H1 (cell line): ENCODE data around the gene ALDH4A1. TPM values are rescaled to one million over a fixed set of nuclear protein-coding genes. Genes with fewer than 3 reads are reported as not detected.

Experiments
- CTCF ChIA-PET: fragments of 300-600 bp; sonication (Branson Sonifier 250); formaldehyde crosslinking; loops from one replicate; lab custom pipeline; 2021; ENCODE audit not compliant: partially characterized antibody; lab: Charles Lee
- POLR2A ChIA-PET: fragments of 300-600 bp; sonication (Branson Sonifier 250); formaldehyde crosslinking; loops from one replicate; lab custom pipeline; 2021; ENCODE audit warnings: inconsistent platforms; ENCODE audit not compliant: partially characterized antibody; lab: Charles Lee
- DNase-seq, 2 experiments: peaks; one replicate each; pipeline versions ENCODE4 v3.0.0 to v3.0.0-alpha.2; 2010 to 2022; ENCODE audit warnings: low spot score in 2 of 2, low read depth in 1 of 2, mixed read lengths in 1 of 2
- FAIRE-seq: peaks from 2 replicates; lab custom pipeline; 2011; peaks lifted over from hg19 to GRCh38; lab: Jason Lieb, UNC
- H2AFZ ChIP-seq: 2 replicates; pipeline ENCODE4 v1.8.1; 2012; ENCODE audit warnings: low read length, inconsistent platforms
- H2AK5ac ChIP-seq: 2 replicates; pipeline ENCODE4 v1.6.1; 2013; ENCODE audit warnings: low read depth, low read length
- H2BK120ac ChIP-seq: replicated peaks from 2 replicates; pipeline ENCODE3; 2013; ENCODE audit warnings: low read depth, low read length, inconsistent platforms
- H2BK12ac ChIP-seq: 2 replicates; pipeline ENCODE4 v1.6.1; 2013; ENCODE audit warnings: low read depth, low read length
- H2BK15ac ChIP-seq: 2 replicates; pipeline ENCODE4 v1.6.1; 2013; ENCODE audit warnings: low read length
- H2BK20ac ChIP-seq: 2 replicates; pipeline ENCODE4 v1.6.1; 2013; ENCODE audit warnings: low read length
- H2BK5ac ChIP-seq: 2 replicates; pipeline ENCODE4 v1.6.1; 2013; ENCODE audit warnings: low read depth, low read length
- H3K14ac ChIP-seq: 2 replicates; pipeline ENCODE4 v1.6.1; 2013; ENCODE audit warnings: inconsistent platforms; ENCODE audit not compliant: insufficient read length
- H3K18ac ChIP-seq: 2 replicates; pipeline ENCODE4 v1.6.1; 2013; ENCODE audit warnings: low read length; ENCODE audit errors: extremely low read depth
- H3K23ac ChIP-seq: 2 replicates; pipeline ENCODE4 v1.6.1; 2013; ENCODE audit warnings: inconsistent platforms; ENCODE audit not compliant: insufficient read length
- H3K23me2 ChIP-seq: 2 replicates; pipeline ENCODE4 v1.6.1; 2013; ENCODE audit warnings: low read depth, low read length
- H3K27ac ChIP-seq: 2 replicates; pipeline ENCODE4 v1.6.1; 2011; ENCODE audit warnings: low read depth, low read length, inconsistent platforms
- H3K27me3 ChIP-seq, 4 experiments: replicated peaks in 1 of 4; 1 replicate in 1 of 4; 2 replicates in 3 of 4; pipeline versions ENCODE4 v1.6.1 to v1.8.1; 2011 to 2013; ENCODE audit warnings: low read length in 3 of 4, mild to moderate bottlenecking in 3 of 4, inconsistent platforms in 2 of 4, mixed read lengths in 2 of 4, moderate library complexity in 1 of 4; ENCODE audit not compliant: control insufficient read depth in 3 of 4, insufficient read depth in 3 of 4; ENCODE audit errors: extremely low read depth in 1 of 4
- H3K36me3 ChIP-seq, 4 experiments: 2 replicates each; pipeline versions ENCODE4 v1.6.1 to v1.8.1; 2011 to 2013; ENCODE audit warnings: mild to moderate bottlenecking in 4 of 4, low read length in 3 of 4, moderate library complexity in 2 of 4, control low read depth in 1 of 4, inconsistent platforms in 1 of 4; ENCODE audit not compliant: insufficient read depth in 4 of 4, control insufficient read depth in 2 of 4
- H3K4ac ChIP-seq: replicated peaks from 2 replicates; pipeline ENCODE3; 2013; ENCODE audit warnings: low read length, low read depth, mixed read lengths, inconsistent platforms; ENCODE audit not compliant: insufficient read length
- H3K4me1 ChIP-seq, 4 experiments: replicated peaks in 1 of 4; 1 replicate in 1 of 4; 2 replicates in 3 of 4; pipeline versions ENCODE4 v1.6.1 to v1.8.1; 2011 to 2013; ENCODE audit warnings: low read length in 3 of 4, inconsistent platforms in 2 of 4, mixed read lengths in 1 of 4; ENCODE audit not compliant: insufficient read depth in 4 of 4, control insufficient read depth in 3 of 4
- H3K4me2 ChIP-seq, 2 experiments: 2 replicates each; pipeline versions ENCODE4 v1.6.1 to v1.8.1; 2011 to 2013; ENCODE audit warnings: low read depth in 2 of 2, low read length in 2 of 2, control low read depth in 1 of 2, inconsistent platforms in 1 of 2, mild to moderate bottlenecking in 1 of 2; ENCODE audit not compliant: insufficient read depth in 1 of 2
- H3K4me3 ChIP-seq, 4 experiments: fragments of 200-600, 300-600 bp in 1 of 4; sonication (generic), shearing (Covaris generic), sonication (Bioruptor Twin) in 1 of 4; 2 replicates each; pipeline versions ENCODE4 v1.5.1 to v1.8.1; 2011 to 2016; ENCODE audit warnings: low read length in 4 of 4, low read depth in 3 of 4, control low read depth in 2 of 4, inconsistent platforms in 2 of 4, mild to moderate bottlenecking in 2 of 4, mixed read lengths in 1 of 4, moderate library complexity in 1 of 4; ENCODE audit not compliant: insufficient read depth in 2 of 4; ENCODE audit errors: extremely low read depth in 1 of 4
- H3K56ac ChIP-seq: replicated peaks from 2 replicates; pipeline ENCODE3; 2013; ENCODE audit warnings: low read depth, mild to moderate bottlenecking, mixed read lengths, low read length, inconsistent platforms; ENCODE audit not compliant: insufficient read length
- H3K79me1 ChIP-seq: 2 replicates; pipeline ENCODE4 v1.6.1; 2013; ENCODE audit warnings: low read depth, low read length, control low read depth
- H3K79me2 ChIP-seq, 2 experiments: 2 replicates each; pipeline versions ENCODE4 v1.6.1 to v1.8.1; 2012 to 2013; ENCODE audit warnings: low read length in 2 of 2, mild to moderate bottlenecking in 2 of 2, inconsistent platforms in 1 of 2; ENCODE audit not compliant: insufficient read depth in 2 of 2, control insufficient read depth in 1 of 2
- H3K9ac ChIP-seq, 4 experiments: replicated peaks in 1 of 4; 1 replicate in 1 of 4; 2 replicates in 3 of 4; pipeline versions ENCODE4 v1.6.1 to v1.8.1; 2011 to 2013; ENCODE audit warnings: low read depth in 3 of 4, low read length in 3 of 4, control low read depth in 2 of 4, mild to moderate bottlenecking in 2 of 4, moderate library complexity in 2 of 4, inconsistent platforms in 1 of 4; ENCODE audit errors: extremely low read depth in 1 of 4
- H3K9me3 ChIP-seq, 2 experiments: 2 replicates each; pipeline versions ENCODE4 v1.6.1 to v1.8.1; 2012 to 2013; ENCODE audit warnings: mild to moderate bottlenecking in 2 of 2, moderate library complexity in 2 of 2, control low read depth in 1 of 2, inconsistent platforms in 1 of 2, low read depth in 1 of 2, low read length in 1 of 2, mixed read lengths in 1 of 2; ENCODE audit not compliant: insufficient read depth in 2 of 2
- H4K20me1 ChIP-seq, 2 experiments: replicated peaks in 1 of 2; 2 replicates each; pipeline versions ENCODE3 to v1.8.1; 2011 to 2013; ENCODE audit warnings: inconsistent platforms in 2 of 2, low read length in 2 of 2, mild to moderate bottlenecking in 1 of 2; ENCODE audit not compliant: insufficient read depth in 2 of 2, control insufficient read depth in 1 of 2
- H4K5ac ChIP-seq: 2 replicates; pipeline ENCODE4 v1.6.1; 2013; ENCODE audit warnings: low read length, low read depth, mixed read lengths, inconsistent platforms; ENCODE audit not compliant: insufficient read length
- H4K8ac ChIP-seq: 2 replicates; pipeline ENCODE4 v1.8.0; 2013; ENCODE audit warnings: mild to moderate bottlenecking, moderate library complexity, low read length, inconsistent platforms; ENCODE audit not compliant: insufficient read depth; ENCODE audit errors: extremely low read depth
- H4K91ac ChIP-seq: replicated peaks from 2 replicates; pipeline ENCODE3; 2013; ENCODE audit warnings: low read length, mixed read lengths, inconsistent platforms; ENCODE audit not compliant: insufficient read length
- ATF3 ChIP-seq: IDR thresholded peaks from 2 replicates; pipeline ENCODE4 v1.6.1; 2011; ENCODE audit warnings: low read depth, mild to moderate bottlenecking, low read length; ENCODE audit not compliant: insufficient read depth
- EP300 ChIP-seq, 2 experiments: IDR thresholded peaks; 1 replicate in 1 of 2; 2 replicates in 1 of 2; pipeline ENCODE4 v1.6.1; 2011 to 2012; ENCODE audit warnings: low read depth in 2 of 2, low read length in 2 of 2, mild to moderate bottlenecking in 2 of 2, borderline replicate concordance in 1 of 2, inconsistent platforms in 1 of 2, moderate library complexity in 1 of 2
- HDAC2 ChIP-seq, 2 experiments: fragments of 300-600 bp in 1 of 2; sonication (generic) in 1 of 2; IDR thresholded peaks; 2 replicates each; pipeline ENCODE4 v1.6.1; 2011 to 2012; ENCODE audit warnings: low read depth in 2 of 2, low read length in 2 of 2, mild to moderate bottlenecking in 2 of 2, moderate library complexity in 2 of 2, borderline replicate concordance in 1 of 2, inconsistent platforms in 1 of 2
- KDM1A ChIP-seq: fragments of 200-600, 300-600 bp; sonication (generic); IDR thresholded peaks from 2 replicates; pipeline ENCODE4 v1.7.1; 2016; ENCODE audit warnings: mild to moderate bottlenecking, low read length, borderline replicate concordance
- NANOG ChIP-seq: IDR thresholded peaks from 2 replicates; pipeline ENCODE4 v1.6.1; 2011; ENCODE audit warnings: low read length, low read depth, mild to moderate bottlenecking, inconsistent platforms; ENCODE audit not compliant: insufficient read depth, poor library complexity, severe bottlenecking
- TAF7 ChIP-seq: optimal IDR thresholded peaks from 2 replicates; pipeline ENCODE3; 2011; ENCODE audit warnings: low read depth, mild to moderate bottlenecking, inconsistent platforms, low read length, moderate library complexity, borderline replicate concordance
- WGBS, 2 experiments: shearing (Covaris generic) in 1 of 2; methylation state at CpG; one replicate each; pipeline versions ENCODE4 v1.1.6 to v1.1.7; 2013 to 2015; ENCODE audit warnings: low lambda C conversion rate in 2 of 2, mixed read lengths in 2 of 2, inconsistent platforms in 1 of 2, low coverage in 1 of 2, missing lambda C conversion rate in 1 of 2; ENCODE audit not compliant: insufficient replicate concordance in 2 of 2, insufficient coverage in 1 of 2, insufficient read length in 1 of 2; ENCODE audit errors: extremely low coverage in 1 of 2, missing lambda C conversion rate in 1 of 2; 5-methylcytosine and 5-hydroxymethylcytosine counted together
- polyA plus RNA-seq, 7 experiments: library from polyadenylated mRNA; depleted of rRNA in 3 of 7; stranded (reverse) in 5 of 7; unstranded in 2 of 7; fragments of >200 nt in 5 of 7; fragments of 200-250 nt in 2 of 7; gene quantifications; 1 replicate in 5 of 7; 2 replicates in 1 of 7; 4 replicates in 1 of 7; pipeline versions ENCODE4 v1.2.1 to v1.2.3, GENCODE V29; 2011 to 2013; ENCODE audit warnings: missing spikeins in 2 of 7, mixed read lengths in 2 of 7
- total RNA-seq: library from RNA; stranded (reverse); fragmentation: NEBNext Ultra II Directional; extraction: Animal tissue kit (Norgen Biotek cat#: 25700); gene quantifications from 2 replicates; pipeline ENCODE4 v1.2.1, GENCODE V29; 2021

Gene ALDH4A1
- total and polyA plus RNA-seq, 2 of the 8 experiments (the other 6 are each of a cell fraction or from before 2014, with no cell fraction given), result 30.3 to 35.9 TPM

- WGBS, 2 experiments, result 84% methylated on average over 11 of the region's 11 CpGs; no CpG with 5 or more reads in 1 of the 2 experiments
- H3K4ac ChIP-seq, result no peak overlapping the region
- H4K8ac ChIP-seq, result no peak overlapping the region
- no peak overlapping the region for H4K5ac ChIP-seq
- H2BK120ac ChIP-seq, result no peak overlapping the region
- no peak overlapping the region for H2BK5ac ChIP-seq
- H4K91ac ChIP-seq, result no peak overlapping the region
- H3K56ac ChIP-seq, result no peak overlapping the region
- H3K4me3 ChIP-seq, result no peak overlapping the region
- POLR2A ChIA-PET, result interaction anchor here (1.0 to 3.0 kb wide), 4 partner anchors 9 to 48 kb away, joined by 3 to 12 read pairs (median 5); no protein-coding TSS in a partner anchor
- peaks cover 4 to 31% (median 23%) of the 10 kb centered on the region in 4 experiments for H3K4me1 ChIP-seq
- FAIRE-seq, result no peak
- H2BK15ac ChIP-seq, result 0 out of 2 replicates have a peak overlapping the region, but pooled peaks have one; percentile 46
- no peak overlapping the region for H3K14ac ChIP-seq
- H3K9ac ChIP-seq, result no peak overlapping the region
- TF ChIP-seq EP300 (IDR thresholded peaks at IDR 0.05; ENCODE audit: borderline replicate concordance in 1 of 2, low read depth in 2 of 2, low read length in 2 of 2) (no peak), ATF3 (no peak), NANOG (no peak), HDAC2 (IDR thresholded peaks at IDR 0.05; ENCODE audit: borderline replicate concordance in 1 of 2, low read depth in 2 of 2, low read length in 2 of 2) (no peak), KDM1A (peak; percentile 74; the same call in 1 of the 2 replicates), TAF7 (no peak)
- no peaks in the 10 kb centered on the region for H3K27me3 ChIP-seq
- peaks cover 10% of the 10 kb centered on the region for H3K79me1 ChIP-seq
- H3K79me2 ChIP-seq, result no peaks in the 10 kb centered on the region; a peak in 1 of 4 replicates
- no peak overlapping the region; the same call in 1 of the 2 replicates for H2AK5ac ChIP-seq
- no peak overlapping the region for H3K4me2 ChIP-seq
- no peak overlapping the region for H3K18ac ChIP-seq
- H2AFZ ChIP-seq, result no peak overlapping the region
- CTCF ChIA-PET, result interaction anchor here (0.6 to 12.8 kb wide), 8 partner anchors 9 to 89 kb away, joined by 3 to 105 read pairs (median 4); no protein-coding TSS in a partner anchor
- no peak overlapping the region for H3K23ac ChIP-seq
- no peak for DNase-seq
- H3K23me2 ChIP-seq, result no peaks in the 10 kb centered on the region
- no peak overlapping the region for H3K27ac ChIP-seq
- no peaks in the 10 kb centered on the region for H3K36me3 ChIP-seq
- peaks cover 0 to 2% of the 10 kb centered on the region in 2 experiments for H4K20me1 ChIP-seq
- no peak overlapping the region for H2BK20ac ChIP-seq
- no peak overlapping the region for H2BK12ac ChIP-seq
- no peaks in the 10 kb centered on the region for H3K9me3 ChIP-seq
These were observed 34.6 kb upstream of the ALDH4A1 start for GRCh38 chr1:18936814-18937481.
